B cell (primary cell): ENCODE data around the gene COG1. TPM values are rescaled to one million over a fixed set of nuclear protein-coding genes. Genes with fewer than 3 reads are reported as not detected.
"Not testable (repeated sequence)": the region's sequence is repeated elsewhere in the genome, so short reads cannot be mapped to it uniquely, and the experiment has no call there.

Source experiments
- ATAC-seq: fragments of 200-7000 bp; cut with Tn5 transposase; one replicate; pipeline ENCODE4 v1.10.0; 2021; ENCODE audit warnings: low read depth, mild to moderate bottlenecking, moderate number of reproducible peaks, moderate library complexity
- CTCF ChIA-PET: fragments of 350-600 bp; sonication (Branson Sonifier 250); formaldehyde crosslinking; loops from one replicate; lab custom pipeline; 2021; ENCODE audit warnings: antibody characterized with exemption, inconsistent platforms; lab: Charles Lee
- POLR2A ChIA-PET: fragments of 350-600 bp; sonication (Branson Sonifier 250); formaldehyde crosslinking; loops from one replicate; lab custom pipeline; 2021; ENCODE audit warnings: antibody characterized with exemption; lab: Charles Lee
- DNase-seq: peaks from one replicate; pipeline ENCODE4 v3.0.0; 2013
- H2AFZ ChIP-seq: 2 replicates; pipeline ENCODE4 v1.6.1; 2012; ENCODE audit warnings: mild to moderate bottlenecking, low read depth, low read length; ENCODE audit not compliant: insufficient read depth, poor library complexity, severe bottlenecking
- H3K27ac ChIP-seq, 2 donors: 1 replicate in 1 of 2; 2 replicates in 1 of 2; pipeline ENCODE4 v1.5.1; 2012 to 2013; ENCODE audit warnings: low read length in 2 of 2, mild to moderate bottlenecking in 2 of 2, moderate library complexity in 1 of 2
- H3K27me3 ChIP-seq, 4 experiments: fragments of 200-600 bp in 1 of 4; sonication (generic) in 1 of 4; replicated peaks in 1 of 4; 1 replicate in 2 of 4; 2 replicates in 2 of 4; pipeline versions ENCODE4 v1.6.1 to v1.7.0; 2013 to 2016; ENCODE audit warnings: low read length in 3 of 4, mild to moderate bottlenecking in 2 of 4, mixed read lengths in 1 of 4, moderate library complexity in 1 of 4; ENCODE audit not compliant: insufficient read depth in 4 of 4, control insufficient read depth in 3 of 4; ENCODE audit errors: control extremely low read depth in 1 of 4
- H3K36me3 ChIP-seq, 2 experiments: replicated peaks in 1 of 2; 1 replicate in 1 of 2; 2 replicates in 1 of 2; pipeline versions ENCODE4 v1.6.1 to v1.7.1; 2013; ENCODE audit warnings: low read length in 1 of 2; ENCODE audit not compliant: insufficient read depth in 2 of 2, control insufficient read depth in 1 of 2; ENCODE audit errors: control extremely low read depth in 1 of 2, extremely low read depth in 1 of 2
- H3K4me1 ChIP-seq, 2 donors: fragments of 200-600 bp in 1 of 2; sonication (generic) in 1 of 2; 1 replicate in 1 of 2; 2 replicates in 1 of 2; pipeline versions ENCODE4 v1.5.1 to v1.6.1; 2013 to 2017; ENCODE audit warnings: low read length in 2 of 2; ENCODE audit not compliant: control insufficient read depth in 2 of 2, insufficient read depth in 2 of 2
- H3K4me2 ChIP-seq: replicated peaks from 2 replicates; pipeline ENCODE3; 2012; ENCODE audit warnings: mild to moderate bottlenecking, low read depth, low read length; ENCODE audit not compliant: poor library complexity, severe bottlenecking
- H3K4me3 ChIP-seq, 5 experiments: fragments of 200-600 bp in 1 of 5; sonication (generic) in 1 of 5; 1 replicate in 3 of 5; 2 replicates in 2 of 5; pipeline versions ENCODE4 v1.5.1 to v1.7.0; 2011 to 2016; ENCODE audit warnings: low read length in 4 of 5, mild to moderate bottlenecking in 4 of 5, low read depth in 2 of 5, control low read depth in 1 of 5, moderate library complexity in 1 of 5; ENCODE audit not compliant: insufficient read depth in 1 of 5; ENCODE audit errors: control extremely low read depth in 1 of 5, extremely low read depth in 1 of 5
- H3K79me2 ChIP-seq: fragments of 200-600 bp; sonication (generic); one replicate; pipeline ENCODE4 v1.6.0; 2016; ENCODE audit warnings: low read length; ENCODE audit not compliant: control insufficient read depth, insufficient read depth
- H3K9ac ChIP-seq: fragments of 200-600 bp; sonication (generic); 2 replicates; pipeline ENCODE4 v1.6.1; 2017; ENCODE audit warnings: mild to moderate bottlenecking, low read length, moderate library complexity
- H3K9me3 ChIP-seq, 3 donors: one replicate each; pipeline versions ENCODE4 v1.6.1 to v1.7.1; 2013; ENCODE audit warnings: low read length in 2 of 3; ENCODE audit not compliant: control insufficient read depth in 2 of 3, insufficient read depth in 1 of 3; ENCODE audit errors: control extremely low read depth in 1 of 3
- H4K20me1 ChIP-seq: 2 replicates; pipeline ENCODE4 v1.6.0; 2012; ENCODE audit warnings: mild to moderate bottlenecking, low read length; ENCODE audit not compliant: insufficient read depth, control insufficient read depth, poor library complexity, severe bottlenecking
- H3K27ac Mint-ChIP-seq: one replicate; pipeline ENCODE4 v1.8.0; 2021; ENCODE audit warnings: mixed read lengths
- H3K27me3 Mint-ChIP-seq: one replicate; pipeline ENCODE4 v1.8.0; 2021; ENCODE audit warnings: mixed read lengths
- H3K4me1 Mint-ChIP-seq: one replicate; pipeline ENCODE4 v1.8.0; 2021; ENCODE audit warnings: mixed read lengths
- H3K4me3 Mint-ChIP-seq: one replicate; pipeline ENCODE4 v1.8.0; 2021; ENCODE audit warnings: mixed read lengths
- H3K9me3 Mint-ChIP-seq: one replicate; pipeline ENCODE4 v1.8.0; 2022; ENCODE audit warnings: mixed read lengths; ENCODE audit not compliant: insufficient read depth
- EZH2 ChIP-seq: IDR thresholded peaks from 2 replicates; pipeline ENCODE4 v1.6.1; 2012; ENCODE audit warnings: borderline replicate concordance, low read depth, mild to moderate bottlenecking, moderate library complexity, low read length; ENCODE audit not compliant: insufficient read depth, poor library complexity, severe bottlenecking
- WGBS: methylation state at CpG from one replicate; pipeline ENCODE4 v1.1.5; 2013; ENCODE audit warnings: missing lambda C conversion rate; ENCODE audit not compliant: insufficient coverage; 5-methylcytosine and 5-hydroxymethylcytosine counted together
- intact Hi-C: fragments of 100-400 bp; cut with micrococcal nuclease; formaldehyde crosslinking; loops from one replicate; pipeline ENCODE4 v1.10.0; 2022
- polyA minus RNA-seq: library from RNA; depleted of rRNA, polyadenylated mRNA; stranded (reverse); fragments of >200 nt; gene quantifications from 2 replicates; pipeline ENCODE4 v1.2.3, GENCODE V29; 2012
- polyA plus RNA-seq: library from polyadenylated mRNA; depleted of rRNA; stranded (reverse); fragments of >200 nt; gene quantifications from 2 replicates; pipeline ENCODE4 v1.2.3, GENCODE V29; 2012
- total RNA-seq, 2 donors: library from RNA; stranded (reverse); fragments of 120-200 nt in 1 of 2; gene quantifications; 1 replicate in 1 of 2; 2 replicates in 1 of 2; pipeline versions ENCODE4 v1.2.3 to v1.2.4, GENCODE V29; 2013 to 2022

COG1 gene
- total RNA-seq, result 64.7 and 72.8 TPM in 2 replicates
- 24.8 TPM for total RNA-seq (2013)
- polyA plus RNA-seq, result 39.1 and 42.4 TPM in 2 replicates
- 26.6 and 30.0 TPM in 2 replicates for polyA minus RNA-seq

DNA sequence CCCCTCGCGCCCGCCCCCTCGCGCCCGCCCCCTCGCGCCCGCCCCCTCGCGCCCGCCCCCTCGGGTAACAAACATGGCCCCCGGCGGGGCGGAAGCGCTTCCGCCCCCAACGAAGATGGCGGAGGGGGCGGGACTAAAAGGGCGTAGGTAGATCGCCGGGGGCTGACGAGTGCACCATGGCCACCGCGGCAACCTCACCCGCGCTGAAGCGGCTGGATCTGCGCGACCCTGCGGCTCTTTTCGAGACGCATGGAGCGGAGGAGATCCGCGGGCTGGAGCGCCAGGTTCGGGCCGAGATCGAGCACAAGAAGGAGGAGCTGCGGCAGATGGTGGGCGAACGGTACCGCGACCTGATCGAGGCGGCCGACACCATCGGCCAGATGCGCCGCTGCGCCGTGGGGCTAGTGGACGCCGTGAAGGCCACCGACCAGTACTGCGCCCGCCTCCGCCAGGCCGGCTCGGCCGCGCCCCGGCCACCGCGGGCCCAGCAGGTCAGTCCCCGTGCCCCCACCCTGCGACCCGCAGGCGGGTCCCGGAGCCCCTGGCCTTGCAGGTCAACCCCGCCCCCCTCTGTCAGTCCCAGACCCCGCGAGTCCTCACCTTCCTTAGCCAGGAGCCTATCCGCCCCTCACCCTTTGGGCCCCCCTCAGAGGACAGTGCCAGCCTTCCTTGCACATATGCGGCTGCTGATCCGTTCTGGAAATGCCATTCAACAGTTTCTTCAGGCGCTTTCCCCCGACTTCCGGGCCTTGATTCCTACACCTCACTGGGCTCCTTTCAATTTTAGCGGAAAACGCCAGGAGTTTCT is at the start of gene COG1:
TSS of gene COG1 (plus strand) at position 162 of the 808 bp plus-strand sequence. CDS start at position 177, 15 bp downstream.
- peak within 1 kb of the TSS; percentile 72 to 77 for H3K27ac ChIP-seq
- peak within 1 kb of the TSS; percentile 96 for H2AFZ ChIP-seq
- H3K27me3 ChIP-seq, result no peaks in the 10 kb centered on the region
- Mint-ChIP-seq H3K4me3 (peak within 1 kb of the TSS; percentile 96), H3K9me3 (no peaks in the 10 kb centered on the region), H3K4me1 (peaks cover 27% of the 10 kb centered on the region), H3K27me3 (no peaks in the 10 kb centered on the region), H3K27ac (peak within 1 kb of the TSS; percentile 93)
- no peaks in the 10 kb centered on the region for H3K9me3 ChIP-seq
- TF ChIP-seq EZH2, result no peak
- intact Hi-C loops, result loop anchor here (1.0 to 2.0 kb wide), 3 partner anchors 39 to 1010 kb away; partner anchors contain the start of gene RPL38
- H3K4me2 ChIP-seq, result peak within 1 kb of the TSS; percentile 93
- peak within 1 kb of the TSS; percentile 63 to 94 (median 85) for H3K4me3 ChIP-seq
- ATAC-seq, result peak; percentile 88
- ChIA-PET CTCF (interaction anchor here (1.6 to 2.0 kb wide), 2 partner anchors 38 to 39 kb away, joined by 7 to 13 read pairs; a partner anchor contains a TSS), POLR2A (interaction anchor here (1.3 kb wide), 1 partner anchor 39 kb away, joined by 4 read pairs; a partner anchor contains a TSS)
- WGBS, result under 1% methylated on average over 75 of the region's 84 CpGs
- peaks cover 5 to 23% of the 10 kb centered on the region in 2 experiments for H3K36me3 ChIP-seq
- peaks cover 7% of the 10 kb centered on the region for H4K20me1 ChIP-seq
- DNase-seq, result peak; percentile 94
- peaks cover 11 to 21% of the 10 kb centered on the region in 2 donors for H3K4me1 ChIP-seq
- H3K9ac ChIP-seq, result peak within 1 kb of the TSS; percentile 96
- peaks cover 22% of the 10 kb centered on the region for H3K79me2 ChIP-seq

- H3K4me1 ChIP-seq, H3K27ac Mint-ChIP-seq, POLR2A ChIA-PET, H3K79me2 ChIP-seq, H3K9ac ChIP-seq, ATAC-seq, H2AFZ ChIP-seq, H3K4me2 ChIP-seq, H4K20me1 ChIP-seq, CTCF ChIA-PET, H3K36me3 ChIP-seq, H3K4me3 Mint-ChIP-seq, intact Hi-C loops, H3K9me3 Mint-ChIP-seq, H3K4me3 ChIP-seq, H3K4me1 Mint-ChIP-seq, DNase-seq, H3K27ac ChIP-seq: not testable (repeated sequence)
- H3K27me3 ChIP-seq, result peaks cover 0 to 20% (median 2%) of the 10 kb centered on the region in 4 experiments
- peaks cover 17% of the 10 kb centered on the region for H3K27me3 Mint-ChIP-seq
- whole genome bisulfite sequencing, result 100% methylated on average over 2 of the region's 3 CpGs
- peaks cover 0 to 10% (median 1%) of the 10 kb centered on the region in 3 donors for H3K9me3 ChIP-seq
Observed at GRCh38 chr17:73144209-73144608, 48.6 kb upstream of the COG1 start.
